Activated T-cell treated with anti-CD3 and anti-CD28 coated beads, Interleukin-2, amount 50 U/mL, for 4 hours (primary cell): Measurements from ENCODE around the gene WDFY2. TPM values are rescaled to one million over a fixed set of nuclear protein-coding genes. Genes with fewer than 3 reads are reported as not detected.

ENCODE experiments used
- ATAC-seq, 2 donors: fragments of 200-7000 bp; cut with Tn5 transposase; one replicate each; pipeline ENCODE4 v1.10.0; 2021
- DNase-seq: peaks from one replicate; pipeline ENCODE4 v3.0.0-alpha.2; 2020
- H3K27me3 Mint-ChIP-seq: one replicate; pipeline ENCODE4 v1.8.0; 2021; ENCODE audit warnings: low read depth, mixed read lengths
- H3K36me3 Mint-ChIP-seq: one replicate; pipeline ENCODE4 v1.8.0; 2022; ENCODE audit warnings: mixed read lengths; ENCODE audit not compliant: insufficient read depth
- H3K4me1 Mint-ChIP-seq: one replicate; pipeline ENCODE4 v1.8.0; 2021; ENCODE audit warnings: low read depth, mixed read lengths
- H3K4me3 Mint-ChIP-seq: one replicate; pipeline ENCODE4 v1.8.0; 2021; ENCODE audit warnings: mild to moderate bottlenecking, moderate library complexity, mixed read lengths
- H3K9me3 Mint-ChIP-seq: one replicate; pipeline ENCODE4 v1.8.0; 2021; ENCODE audit warnings: mixed read lengths
- total RNA-seq, 3 donors: library from RNA; stranded (reverse); gene quantifications; one replicate each; pipeline ENCODE4 v1.2.1, GENCODE V29; 2021

WDFY2 gene
- total RNA-seq, 3 donors from 2014 or later = 4.9 to 6.7 (median 6.3) TPM

GRCh38 chr13:51811920-51812451 lies 227.7 kb downstream of the WDFY2 start:
- H3K36me3 Mint-ChIP-seq = peaks cover 20% of the 10 kb centered on the region
- no peaks in the 10 kb centered on the region for H3K27me3 Mint-ChIP-seq
- H3K9me3 Mint-ChIP-seq = no peaks in the 10 kb centered on the region
- ATAC-seq (no peak), DNase-seq (no peak)
- H3K4me1 Mint-ChIP-seq = peaks cover 54% of the 10 kb centered on the region
- H3K4me3 Mint-ChIP-seq = no peak overlapping the region

- ATAC-seq (no peak), DNase-seq (no peak)
- H3K4me1 Mint-ChIP-seq = peaks cover 67% of the 10 kb centered on the region
- H3K4me3 Mint-ChIP-seq = no peak overlapping the region
- H3K36me3 Mint-ChIP-seq = peaks cover 14% of the 10 kb centered on the region
- H3K27me3 Mint-ChIP-seq = no peaks in the 10 kb centered on the region
- no peaks in the 10 kb centered on the region for H3K9me3 Mint-ChIP-seq
Measured at GRCh38 chr13:51814071-51814470, 229.8 kb downstream of the WDFY2 start.

GRCh38 chr13:51814825-51815650 lies 230.8 kb downstream of the WDFY2 start:
- H3K27me3 Mint-ChIP-seq = no peaks in the 10 kb centered on the region
- peak overlapping the region; percentile 51 for H3K4me3 Mint-ChIP-seq
- no peaks in the 10 kb centered on the region for H3K9me3 Mint-ChIP-seq
- peaks cover 7% of the 10 kb centered on the region for H3K36me3 Mint-ChIP-seq
- DNase-seq (peak; percentile 71), ATAC-seq (peak; percentile 49 to 67)
- peaks cover 76% of the 10 kb centered on the region for H3K4me1 Mint-ChIP-seq

GRCh38 chr13:51815848-51816247 lies 231.6 kb downstream of the WDFY2 start:
- ATAC-seq (no peak), DNase-seq (no peak)
- no peak overlapping the region for H3K4me3 Mint-ChIP-seq
- H3K36me3 Mint-ChIP-seq = peaks cover 7% of the 10 kb centered on the region
- no peaks in the 10 kb centered on the region for H3K27me3 Mint-ChIP-seq
- H3K4me1 Mint-ChIP-seq = peaks cover 83% of the 10 kb centered on the region
- no peaks in the 10 kb centered on the region for H3K9me3 Mint-ChIP-seq

- Mint-ChIP-seq H3K36me3 (peaks cover 4% of the 10 kb centered on the region), H3K27me3 (no peaks in the 10 kb centered on the region), H3K4me1 (peaks cover 86% of the 10 kb centered on the region), H3K4me3 (peak overlapping the region; percentile 9), H3K9me3 (no peaks in the 10 kb centered on the region)
- DNase-seq (no peak), ATAC-seq (no peak)
Measured at GRCh38 chr13:51816604-51817249, 232.5 kb downstream of the WDFY2 start.

Other genes with a start within 250 kb of the WDFY2 start
- gene SERPINE3, start 244.8 kb upstream of the WDFY2 start, total RNA-seq = not detected
- 10 to 100 TPM; 44.7 to 61.0 (median 54.0) TPM for gene INTS6, start 131.4 kb upstream of the WDFY2 start, total RNA-seq
- gene DHRS12, start 219.7 kb downstream of the WDFY2 start, total RNA-seq = 1 to 10 TPM; 3.5 to 4.1 (median 3.6) TPM